PC-9 (cell line): Measurements from ENCODE around the gene TMEM272. TPM values are rescaled to one million over a fixed set of nuclear protein-coding genes. Genes with fewer than 3 reads are reported as not detected.
"Not testable (repeated sequence)": the region's sequence is repeated elsewhere in the genome, so short reads cannot be mapped to it uniquely, and the experiment has no call there.

Experiments
- BruUV-seq: library from RNA; stranded (reverse); fragments of 400-500 nt; replicated peaks from 2 replicates; lab custom pipeline; 2021; lab: Mats Ljungman, UMichigan
- CTCF ChIA-PET: fragments of 300-600 bp; sonication (Branson Sonifier 250); formaldehyde crosslinking; loops from one replicate; lab custom pipeline; 2022; ENCODE audit warnings: antibody characterized with exemption; lab: Charles Lee
- POLR2A ChIA-PET: fragments of 300-600 bp; sonication (Branson Sonifier 250); formaldehyde crosslinking; loops from one replicate; lab custom pipeline; 2022; ENCODE audit warnings: antibody characterized with exemption; ENCODE audit not compliant: unreplicated experiment; lab: Charles Lee
- DNase-seq, 2 experiments: peaks; one replicate each; pipeline versions ENCODE4 v3.0.0 to v3.0.0-alpha.2; 2015 to 2022; ENCODE audit warnings: mixed read lengths in 1 of 2
- H2AFZ ChIP-seq: fragments of 200-600 bp; sonication (generic); 2 replicates; pipeline ENCODE4 v1.8.1; 2017; ENCODE audit warnings: antibody characterized with exemption
- H3F3A ChIP-seq: fragments of 200-600 bp; sonication (generic); 2 replicates; pipeline ENCODE4 v1.8.1; 2017; ENCODE audit warnings: antibody characterized with exemption, mild to moderate bottlenecking, low read depth; ENCODE audit not compliant: insufficient read depth
- H3K27ac ChIP-seq: fragments of 200-600 bp; sonication (generic); 2 replicates; pipeline ENCODE4 v1.6.1; 2016; ENCODE audit warnings: mixed run types
- H3K27me3 ChIP-seq: fragments of 200-600 bp; sonication (generic); 2 replicates; pipeline ENCODE4 v1.6.1; 2016; ENCODE audit warnings: low read depth, mixed run types; ENCODE audit not compliant: insufficient read depth
- H3K36me3 ChIP-seq: fragments of 200-600 bp; sonication (generic); 2 replicates; pipeline ENCODE4 v1.6.1; 2016; ENCODE audit warnings: low read depth, mixed run types
- H3K4me1 ChIP-seq: fragments of 200-600 bp; sonication (generic); replicated peaks from 2 replicates; pipeline ENCODE4 v1.6.1; 2016; ENCODE audit warnings: mixed run types; ENCODE audit not compliant: insufficient read depth
- H3K4me2 ChIP-seq: fragments of 200-600 bp; sonication (generic); 2 replicates; pipeline ENCODE4 v1.6.1; 2017; ENCODE audit warnings: mixed run types
- H3K4me3 ChIP-seq: fragments of 200-600 bp; sonication (generic); 2 replicates; pipeline ENCODE4 v1.6.1; 2016; ENCODE audit warnings: mixed run types
- H3K79me2 ChIP-seq: fragments of 200-600 bp; sonication (generic); 2 replicates; pipeline ENCODE4 v1.6.1; 2017; ENCODE audit warnings: low read depth, mixed run types
- H3K9me2 ChIP-seq: fragments of 200-600 bp; sonication (generic); 2 replicates; pipeline ENCODE4 v1.8.1; 2017; ENCODE audit warnings: mild to moderate bottlenecking; ENCODE audit not compliant: insufficient read depth
- H3K9me3 ChIP-seq: fragments of 200-600 bp; sonication (generic); 2 replicates; pipeline ENCODE4 v1.8.1; 2016; ENCODE audit warnings: low read depth; ENCODE audit not compliant: insufficient read depth
- H4K20me1 ChIP-seq: fragments of 200-600 bp; sonication (generic); 2 replicates; pipeline ENCODE4 v1.8.1; 2017; ENCODE audit not compliant: insufficient read depth
- CTCF ChIP-seq: fragments of 200-600 bp; sonication (generic); conservative IDR thresholded peaks from 2 replicates; pipeline ENCODE4 v1.6.1; 2017; ENCODE audit warnings: mixed run types, antibody characterized with exemption, mild to moderate bottlenecking, moderate library complexity
- EZH2 ChIP-seq: fragments of 200-600 bp; sonication (generic); IDR thresholded peaks from 2 replicates; pipeline ENCODE4 v1.8.0; 2017; ENCODE audit warnings: antibody characterized with exemption, low read depth
- intact Hi-C: fragments of 100-400 bp; cut with micrococcal nuclease; formaldehyde crosslinking; loops from one replicate; pipeline ENCODE4 v1.10.0; 2022; ENCODE audit not compliant: unreplicated experiment
- total RNA-seq: library from RNA; stranded (reverse); gene quantifications from 2 replicates; pipeline ENCODE4 v1.2.3, GENCODE V29; 2021

The TMEM272 gene
- total RNA-seq, 1 experiment from 2014 or later = not detected

DNA sequence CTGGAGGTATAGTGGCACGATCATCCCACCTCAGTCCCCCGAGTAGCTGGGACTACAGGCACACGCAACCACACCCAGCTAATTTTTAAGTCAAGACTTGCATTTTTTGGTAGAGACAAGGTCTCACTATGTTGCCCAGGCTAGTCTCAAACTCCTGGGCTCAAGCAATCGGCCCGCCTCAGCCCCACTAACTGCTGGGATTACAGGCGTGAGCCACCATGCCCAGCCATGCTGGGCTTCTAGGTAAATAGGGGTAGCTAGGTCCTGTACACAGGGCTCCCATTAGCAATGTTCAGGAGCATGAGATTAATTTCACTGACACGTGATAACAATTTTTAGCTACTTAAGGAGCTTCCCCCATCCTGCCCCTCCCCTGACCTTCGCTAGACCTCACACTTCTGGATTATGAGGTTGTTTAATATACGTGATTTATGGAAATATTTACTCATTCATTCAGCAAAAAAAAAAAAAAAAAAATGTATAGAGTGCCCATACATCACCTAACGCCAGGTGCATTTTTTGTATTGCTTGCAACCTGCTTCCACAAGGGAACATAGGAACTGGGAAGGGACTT is 19.2 kb downstream of the TMEM272 start:
- peaks cover 62% of the 10 kb centered on the region for H3K27me3 ChIP-seq
- H3K79me2 ChIP-seq = no peaks in the 10 kb centered on the region
- no peaks in the 10 kb centered on the region for H3F3A ChIP-seq
- H3K9me2 ChIP-seq = no peaks in the 10 kb centered on the region
- no TSS peak for BruUV-seq
- H3K27ac ChIP-seq = no peak overlapping the region
- ChIA-PET POLR2A (no interaction called here), CTCF (no interaction called here)
- no peaks in the 10 kb centered on the region for H3K9me3 ChIP-seq
- no peaks in the 10 kb centered on the region for H4K20me1 ChIP-seq
- no peaks in the 10 kb centered on the region for H3K36me3 ChIP-seq
- no peak overlapping the region for H2AFZ ChIP-seq
- H3K4me1 ChIP-seq = no peaks in the 10 kb centered on the region
- no peak overlapping the region for H3K4me2 ChIP-seq
- no peak overlapping the region for H3K4me3 ChIP-seq
- intact Hi-C loops = no loop called here
- no peak for TF ChIP-seq EZH2
- no peak for TF ChIP-seq CTCF
- DNase-seq = no peak

DNA sequence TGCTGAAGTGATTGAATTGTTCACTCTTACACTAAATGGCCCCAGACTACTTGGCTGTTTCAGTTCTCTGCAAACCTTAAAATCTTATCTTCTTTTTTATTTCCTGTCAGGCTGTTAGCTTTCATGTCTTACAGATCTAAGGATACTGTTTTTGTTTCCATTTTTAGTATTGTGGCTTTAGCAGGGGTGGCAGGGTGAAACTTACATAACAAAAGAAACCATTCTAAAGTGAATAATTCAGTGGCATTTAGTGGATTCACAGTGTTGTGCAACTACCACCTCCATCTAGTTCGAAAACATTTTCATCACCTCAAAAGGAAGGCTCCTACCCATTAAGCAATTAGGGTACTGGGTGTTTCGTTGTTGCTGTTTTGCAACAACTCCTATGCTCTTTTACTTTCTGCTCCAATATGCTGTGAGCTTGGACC is 19.8 kb downstream of the TMEM272 start:
- Histone ChIP-seq H3K4me3 (no peak overlapping the region), H3K4me1 (no peaks in the 10 kb centered on the region), H3K27me3 (peaks cover 62% of the 10 kb centered on the region), H3K79me2 (no peaks in the 10 kb centered on the region), H3K4me2 (no peak overlapping the region), H3K9me2 (no peaks in the 10 kb centered on the region), H4K20me1 (no peaks in the 10 kb centered on the region), H3K9me3 (no peaks in the 10 kb centered on the region), H3K36me3 (no peaks in the 10 kb centered on the region), H2AFZ (no peak overlapping the region), H3K27ac (no peak overlapping the region), H3F3A (no peaks in the 10 kb centered on the region)
- ChIA-PET CTCF (no interaction called here), POLR2A (no interaction called here)
- no peak for DNase-seq
- TF ChIP-seq EZH2 = no peak
- no peak for TF ChIP-seq CTCF
- intact Hi-C loops = no loop called here
- BruUV-seq = no TSS peak

DNA sequence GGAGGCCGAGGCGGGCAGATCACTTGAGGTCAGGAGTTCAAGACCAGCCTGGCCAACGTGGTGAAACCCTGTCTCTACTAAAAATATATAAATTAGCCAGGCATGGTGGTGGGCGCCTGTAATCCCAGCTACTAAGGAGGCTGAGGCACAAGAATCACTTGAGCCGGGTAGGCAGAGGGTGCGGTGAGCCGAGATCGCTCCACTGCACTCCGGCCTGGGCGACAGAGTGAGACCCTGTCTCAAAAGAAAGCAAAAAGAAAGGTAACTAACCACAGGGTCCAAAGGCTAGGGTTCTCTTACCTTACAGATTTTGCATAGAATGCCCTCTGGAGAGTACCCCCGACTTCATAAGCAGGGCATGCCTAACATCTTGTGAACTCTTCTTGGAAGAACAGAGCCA is 20.3 kb downstream of the TMEM272 start:
- H4K20me1 ChIP-seq = not testable (repeated sequence)

GRCh38 chr13:51823863-51824262 is 21.1 kb downstream of the TMEM272 start:
- intact Hi-C loops = no loop called here
- no peak overlapping the region for H3K4me2 ChIP-seq
- H3K4me3 ChIP-seq = no peak overlapping the region
- no TSS peak for BruUV-seq
- no peaks in the 10 kb centered on the region for H3K79me2 ChIP-seq
- POLR2A ChIA-PET = no interaction called here
- no peaks in the 10 kb centered on the region for H3K36me3 ChIP-seq
- no peaks in the 10 kb centered on the region for H3K4me1 ChIP-seq
- peaks cover 60% of the 10 kb centered on the region for H3K27me3 ChIP-seq
- H3K9me2 ChIP-seq = no peaks in the 10 kb centered on the region
- H3F3A ChIP-seq = no peaks in the 10 kb centered on the region
- TF ChIP-seq EZH2 (no peak), CTCF (no peak)
- no peak overlapping the region for H3K27ac ChIP-seq
- no peaks in the 10 kb centered on the region for H3K9me3 ChIP-seq
- CTCF ChIA-PET = no interaction called here
- DNase-seq = no peak
- H4K20me1 ChIP-seq = no peaks in the 10 kb centered on the region
- no peak overlapping the region for H2AFZ ChIP-seq

More for the DNA sequence above, 20.3 kb downstream of the TMEM272 start:
- BruUV-seq, intact Hi-C loops, POLR2A ChIA-PET, CTCF ChIA-PET, H3K79me2 ChIP-seq, H3K4me1 ChIP-seq, H2AFZ ChIP-seq, H3K4me3 ChIP-seq, H3K27ac ChIP-seq, H3K9me3 ChIP-seq, H3K9me2 ChIP-seq, H3F3A ChIP-seq, DNase-seq, H3K4me2 ChIP-seq, H3K36me3 ChIP-seq: not testable (repeated sequence)
- H3K27me3 ChIP-seq = peaks cover 62% of the 10 kb centered on the region
